COR-L47 (cell line): ENCODE data around the gene SLC38A8.

Experiments
- DNase-seq: peaks from one replicate; lab custom pipeline; 2025; lab: John Stamatoyannopoulos, UW

The SLC38A8 gene

GRCh38 chr16:84068783-84069462 lies 26.3 kb upstream of the SLC38A8 start:
- no peak for DNase-seq

- DNase-seq = no peak
These were observed 25.4 kb upstream of the SLC38A8 start for GRCh38 chr16:84068041-84068440.

GRCh38 chr16:84067640-84068039 lies 25.0 kb upstream of the SLC38A8 start:
- DNase-seq = no peak

GRCh38 chr16:84065536-84066132 lies 23.0 kb upstream of the SLC38A8 start:
- DNase-seq = peak; percentile 28

- no peak for DNase-seq
These were observed 21.4 kb upstream of the SLC38A8 start for GRCh38 chr16:84063980-84064379.

- DNase-seq = peak; percentile 48
These were observed 20.4 kb upstream of the SLC38A8 start for GRCh38 chr16:84062734-84063640.

GRCh38 chr16:84061236-84061819 lies 18.7 kb upstream of the SLC38A8 start:
- no peak for DNase-seq

GRCh38 chr16:84059946-84060901 lies 17.6 kb upstream of the SLC38A8 start:
- no peak for DNase-seq

- DNase-seq = no peak
These were observed 16.5 kb upstream of the SLC38A8 start for GRCh38 chr16:84059111-84059510.

GRCh38 chr16:84058664-84059063 lies 16.1 kb upstream of the SLC38A8 start:
- no peak for DNase-seq

- no peak for DNase-seq
These were observed 15.6 kb upstream of the SLC38A8 start for GRCh38 chr16:84058211-84058610.

- no peak for DNase-seq
These were observed 14.3 kb upstream of the SLC38A8 start for GRCh38 chr16:84056933-84057332.

- DNase-seq = no peak
These were observed 13.4 kb upstream of the SLC38A8 start for GRCh38 chr16:84055801-84056634.

- DNase-seq = no peak
These were observed 12.8 kb upstream of the SLC38A8 start for GRCh38 chr16:84055366-84055765.

GRCh38 chr16:84054916-84055315 lies 12.3 kb upstream of the SLC38A8 start:
- no peak for DNase-seq

- DNase-seq = no peak
These were observed 11.7 kb upstream of the SLC38A8 start for GRCh38 chr16:84054271-84054670.

GRCh38 chr16:84053237-84053636 lies 10.6 kb upstream of the SLC38A8 start:
- DNase-seq = no peak

- DNase-seq = no peak
These were observed 9.6 kb upstream of the SLC38A8 start for GRCh38 chr16:84052071-84052622.

- DNase-seq = no peak
These were observed 7.7 kb upstream of the SLC38A8 start for GRCh38 chr16:84050316-84050715.

- no peak for DNase-seq
These were observed 6.9 kb upstream of the SLC38A8 start for GRCh38 chr16:84049403-84050060.
